GM23338 (cell line): Measurements from ENCODE around the gene ACKR1.

Source experiments
- EZH2 ChIP-seq: fragments of 200-600 bp; sonication (generic); IDR thresholded peaks from one replicate; pipeline ENCODE4 v1.8.0; 2017; ENCODE audit warnings: antibody characterized with exemption, mild to moderate bottlenecking, low read depth; ENCODE audit not compliant: unreplicated experiment
- POLR2AphosphoS5 ChIP-seq: IDR thresholded peaks from 2 replicates; pipeline ENCODE4 v1.6.1; 2016; ENCODE audit warnings: antibody characterized with exemption, low read depth
- TF ChIP-seq, protein P1 (sequence below), 2 experiments: fragments of 200-600 bp in 1 of 2; sonication (generic) in 1 of 2; conservative IDR thresholded peaks; 2 replicates each; pipeline versions ENCODE4 v1.5.1 to v1.6.1; 2016 to 2017; ENCODE audit warnings: antibody characterized with exemption in 2 of 2, low read depth in 2 of 2, mild to moderate bottlenecking in 2 of 2, moderate library complexity in 1 of 2

DNA sequence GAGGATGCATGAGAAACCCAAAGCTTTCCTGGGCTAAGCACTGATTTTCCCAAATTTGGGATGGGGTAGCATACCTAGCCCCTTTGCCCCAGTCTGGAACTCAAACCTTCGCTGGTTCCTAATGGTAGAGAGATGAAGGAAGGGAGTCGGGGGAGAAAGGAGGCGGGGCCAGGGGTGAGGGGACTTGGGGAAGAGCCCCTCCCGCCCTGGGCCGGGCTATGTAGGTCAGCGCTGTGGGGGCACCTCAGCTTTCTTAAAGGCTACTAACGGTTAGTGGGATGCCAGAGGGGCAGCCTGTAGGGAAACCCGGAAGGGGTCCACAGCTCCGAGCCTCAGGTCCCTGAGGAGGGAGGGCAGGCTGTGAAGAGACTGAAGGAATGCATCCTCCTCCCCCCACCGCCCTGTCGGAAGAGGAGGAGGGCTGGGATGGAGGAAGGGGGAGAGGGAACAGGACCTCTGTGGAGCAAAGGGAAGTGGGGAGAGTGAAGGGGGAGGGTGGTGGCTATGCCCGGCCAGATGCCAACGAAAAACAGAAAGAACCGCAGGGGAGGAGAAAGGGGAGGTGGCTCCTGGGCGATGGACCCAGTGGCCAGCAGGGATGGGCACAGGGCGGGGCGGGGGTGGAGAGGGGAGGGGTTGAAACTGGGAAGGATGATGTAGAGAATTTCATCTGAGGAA is 31.9 kb upstream of the ACKR1 start:
- TF ChIP-seq, protein P1, sequence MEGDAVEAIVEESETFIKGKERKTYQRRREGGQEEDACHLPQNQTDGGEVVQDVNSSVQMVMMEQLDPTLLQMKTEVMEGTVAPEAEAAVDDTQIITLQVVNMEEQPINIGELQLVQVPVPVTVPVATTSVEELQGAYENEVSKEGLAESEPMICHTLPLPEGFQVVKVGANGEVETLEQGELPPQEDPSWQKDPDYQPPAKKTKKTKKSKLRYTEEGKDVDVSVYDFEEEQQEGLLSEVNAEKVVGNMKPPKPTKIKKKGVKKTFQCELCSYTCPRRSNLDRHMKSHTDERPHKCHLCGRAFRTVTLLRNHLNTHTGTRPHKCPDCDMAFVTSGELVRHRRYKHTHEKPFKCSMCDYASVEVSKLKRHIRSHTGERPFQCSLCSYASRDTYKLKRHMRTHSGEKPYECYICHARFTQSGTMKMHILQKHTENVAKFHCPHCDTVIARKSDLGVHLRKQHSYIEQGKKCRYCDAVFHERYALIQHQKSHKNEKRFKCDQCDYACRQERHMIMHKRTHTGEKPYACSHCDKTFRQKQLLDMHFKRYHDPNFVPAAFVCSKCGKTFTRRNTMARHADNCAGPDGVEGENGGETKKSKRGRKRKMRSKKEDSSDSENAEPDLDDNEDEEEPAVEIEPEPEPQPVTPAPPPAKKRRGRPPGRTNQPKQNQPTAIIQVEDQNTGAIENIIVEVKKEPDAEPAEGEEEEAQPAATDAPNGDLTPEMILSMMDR (conservative IDR thresholded peaks at IDR 0.05; ENCODE audit: low read depth in 2 of 2) = no peak
- TF ChIP-seq EZH2 (no peak), POLR2AphosphoS5 (no peak)
